22Rv1 (cell line): ENCODE measurements around the gene RPTOR.

ENCODE experiments used
- ZFX ChIP-seq: fragments of 450-650 bp; IDR thresholded peaks from 2 replicates; pipeline ENCODE4 v1.6.1; 2017; ENCODE audit warnings: antibody characterized with exemption, borderline replicate concordance
- TF ChIP-seq, protein P1 (sequence below): fragments of 450-650 bp; IDR thresholded peaks from 2 replicates; pipeline ENCODE4 v1.5.1; 2017; ENCODE audit warnings: mild to moderate bottlenecking

DNA sequence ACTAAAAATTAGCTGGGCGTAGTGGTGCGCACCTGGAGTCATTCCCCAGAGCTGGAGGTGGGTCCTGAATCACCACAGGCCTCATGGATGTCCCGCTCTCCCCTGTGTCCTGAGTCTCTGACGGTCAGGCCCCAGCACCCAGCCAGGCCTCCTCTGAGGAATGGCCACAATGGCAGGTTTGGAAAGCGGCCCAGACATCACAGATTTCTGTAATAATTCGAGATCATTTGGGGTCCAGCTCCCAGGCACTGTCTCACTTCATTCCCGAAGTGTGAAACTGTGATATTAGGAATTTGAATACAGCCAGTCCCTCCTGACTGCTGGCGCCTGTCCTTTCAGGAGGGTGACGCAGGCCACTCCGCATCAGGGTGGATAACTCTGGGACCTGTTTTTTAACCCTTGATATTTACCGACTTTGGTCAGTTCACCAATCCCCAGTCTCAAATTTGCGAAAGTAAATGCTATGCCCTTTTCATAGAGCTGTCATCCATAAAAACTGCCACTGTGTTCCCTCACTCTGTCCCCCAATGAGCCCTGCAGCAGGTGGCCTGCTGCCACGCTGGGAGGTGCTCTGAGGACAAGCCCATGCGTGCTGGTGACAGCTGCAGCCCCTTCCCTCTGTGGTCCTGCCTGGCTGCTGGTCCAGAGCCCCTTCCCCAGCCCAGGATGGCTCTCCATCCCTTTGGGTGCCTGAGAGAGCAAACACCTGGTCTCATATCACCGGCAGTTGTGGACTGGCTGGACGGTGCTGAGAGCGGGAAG lies 28.3 kb upstream of the RPTOR start:
- TF ChIP-seq, protein P1, sequence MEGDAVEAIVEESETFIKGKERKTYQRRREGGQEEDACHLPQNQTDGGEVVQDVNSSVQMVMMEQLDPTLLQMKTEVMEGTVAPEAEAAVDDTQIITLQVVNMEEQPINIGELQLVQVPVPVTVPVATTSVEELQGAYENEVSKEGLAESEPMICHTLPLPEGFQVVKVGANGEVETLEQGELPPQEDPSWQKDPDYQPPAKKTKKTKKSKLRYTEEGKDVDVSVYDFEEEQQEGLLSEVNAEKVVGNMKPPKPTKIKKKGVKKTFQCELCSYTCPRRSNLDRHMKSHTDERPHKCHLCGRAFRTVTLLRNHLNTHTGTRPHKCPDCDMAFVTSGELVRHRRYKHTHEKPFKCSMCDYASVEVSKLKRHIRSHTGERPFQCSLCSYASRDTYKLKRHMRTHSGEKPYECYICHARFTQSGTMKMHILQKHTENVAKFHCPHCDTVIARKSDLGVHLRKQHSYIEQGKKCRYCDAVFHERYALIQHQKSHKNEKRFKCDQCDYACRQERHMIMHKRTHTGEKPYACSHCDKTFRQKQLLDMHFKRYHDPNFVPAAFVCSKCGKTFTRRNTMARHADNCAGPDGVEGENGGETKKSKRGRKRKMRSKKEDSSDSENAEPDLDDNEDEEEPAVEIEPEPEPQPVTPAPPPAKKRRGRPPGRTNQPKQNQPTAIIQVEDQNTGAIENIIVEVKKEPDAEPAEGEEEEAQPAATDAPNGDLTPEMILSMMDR = no peak
- TF ChIP-seq ZFX = no peak
